SJSA1 (cell line): Measurements from ENCODE around the gene KRT83. TPM values are rescaled to one million over a fixed set of nuclear protein-coding genes. Genes with fewer than 3 reads are reported as not detected.
"Not testable (repeated sequence)": the region's sequence is repeated elsewhere in the genome, so short reads cannot be mapped to it uniquely, and the experiment has no call there.

Experiments used
- DNase-seq, 2 experiments: peaks; one replicate each; pipeline ENCODE4 v3.0.0-alpha.2; 2015 to 2020; ENCODE audit warnings: low spot score in 2 of 2, low read depth in 1 of 2
- H3K27ac ChIP-seq: fragments of 250-450 bp; sonication (Bioruptor Pico); 2 replicates; pipeline ENCODE4 v1.5.1; 2020; ENCODE audit warnings: mild to moderate bottlenecking, moderate library complexity
- H3K27me3 ChIP-seq: fragments of 250-450 bp; sonication (Bioruptor Pico); replicated peaks from 2 replicates; pipeline ENCODE4 v1.5.1; 2020; ENCODE audit warnings: mild to moderate bottlenecking, moderate library complexity
- H3K36me3 ChIP-seq: fragments of 250-450 bp; sonication (Bioruptor Pico); 2 replicates; pipeline ENCODE4 v1.5.1; 2020; ENCODE audit warnings: mild to moderate bottlenecking
- H3K4me1 ChIP-seq: fragments of 250-450 bp; sonication (Bioruptor Pico); replicated peaks from 2 replicates; pipeline ENCODE4 v1.6.1; 2021; ENCODE audit warnings: mild to moderate bottlenecking
- H3K4me3 ChIP-seq: fragments of 250-450 bp; sonication (Bioruptor Pico); 2 replicates; pipeline ENCODE4 v1.5.1; 2020; ENCODE audit warnings: mild to moderate bottlenecking
- H3K9me3 ChIP-seq: fragments of 250-450 bp; sonication (Bioruptor Pico); replicated peaks from 2 replicates; pipeline ENCODE4 v1.5.1; 2020; ENCODE audit warnings: mild to moderate bottlenecking
- total RNA-seq: library from RNA; depleted of rRNA; stranded (reverse); fragments of >200 nt; shearing (Covaris generic); gene quantifications from 2 replicates; pipeline ENCODE4 v1.2.3, GENCODE V29; 2014

The KRT83 gene
- total RNA-seq, 1 experiment from 2014 or later, result not detected

- Histone ChIP-seq H3K36me3 (no peaks in the 10 kb centered on the region), H3K4me3 (no peak overlapping the region), H3K27me3 (no peaks in the 10 kb centered on the region), H3K27ac (no peak overlapping the region), H3K9me3 (no peaks in the 10 kb centered on the region), H3K4me1 (no peaks in the 10 kb centered on the region)
- DNase-seq, result peak in 1 of 2 experiments; percentile 40
Measured at GRCh38 chr12:52317468-52318052, 3.6 kb downstream of the KRT83 start.

GRCh38 chr12:52316701-52317100, 4.5 kb downstream of the KRT83 start:
- no peak for DNase-seq
- H3K27ac ChIP-seq, result no peak overlapping the region
- no peak overlapping the region for H3K4me3 ChIP-seq
- H3K4me1 ChIP-seq, result no peaks in the 10 kb centered on the region
- H3K36me3 ChIP-seq, result no peaks in the 10 kb centered on the region
- no peaks in the 10 kb centered on the region for H3K27me3 ChIP-seq
- H3K9me3 ChIP-seq, result no peaks in the 10 kb centered on the region

DNA sequence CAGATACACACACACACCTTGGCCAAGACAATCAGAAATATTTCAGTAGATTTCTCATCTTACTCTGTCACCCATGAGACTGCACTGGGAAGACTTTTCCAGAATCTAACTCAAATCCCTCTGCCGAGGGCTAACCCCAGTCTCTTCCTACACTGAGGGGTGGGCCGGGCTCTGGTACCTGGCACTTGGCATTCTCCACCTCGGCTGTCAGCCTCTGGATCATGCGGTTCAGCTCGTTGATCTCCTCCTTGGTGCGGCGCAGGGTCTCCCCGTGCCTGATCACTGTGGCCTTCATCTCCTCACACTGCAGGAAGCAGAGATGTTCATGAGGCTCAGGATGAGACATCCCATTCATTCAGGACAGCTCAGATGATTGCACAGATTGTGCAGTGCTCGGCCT, 4.9 kb downstream of the KRT83 start:
- no peaks in the 10 kb centered on the region for H3K4me1 ChIP-seq
- no peak overlapping the region for H3K27ac ChIP-seq
- H3K4me3 ChIP-seq, result no peak overlapping the region
- no peaks in the 10 kb centered on the region for H3K9me3 ChIP-seq
- H3K36me3 ChIP-seq, result no peaks in the 10 kb centered on the region
- no peak for DNase-seq
- no peaks in the 10 kb centered on the region for H3K27me3 ChIP-seq

DNA sequence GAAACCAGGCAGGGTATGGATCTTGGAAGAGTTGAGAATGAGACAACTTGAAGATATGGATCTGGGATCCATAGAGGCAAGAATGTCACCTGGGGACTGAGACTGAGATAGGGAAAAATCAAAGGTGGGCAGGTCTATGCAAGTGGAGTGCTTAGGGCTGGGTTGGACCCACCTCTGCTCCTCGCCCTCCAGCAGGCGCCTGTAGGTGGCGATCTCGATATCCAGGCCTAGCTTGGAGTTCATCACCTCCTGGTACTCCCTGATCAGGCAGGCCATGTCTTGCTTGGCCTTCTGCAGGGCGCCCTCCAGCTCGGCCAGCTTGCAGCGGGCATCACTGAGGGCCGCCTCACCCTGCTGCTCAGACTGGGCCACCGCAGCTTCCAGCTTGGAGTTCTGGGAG, 5.5 kb downstream of the KRT83 start:
- not testable (repeated sequence) for H3K27me3 ChIP-seq

GRCh38 chr12:52314511-52314910, 6.7 kb downstream of the KRT83 start:
- Histone ChIP-seq H3K4me3 (no peak overlapping the region), H3K36me3 (no peaks in the 10 kb centered on the region), H3K4me1 (no peaks in the 10 kb centered on the region), H3K9me3 (no peaks in the 10 kb centered on the region), H3K27me3 (no peaks in the 10 kb centered on the region), H3K27ac (no peak overlapping the region)
- peak in 1 of 2 experiments; percentile 30 for DNase-seq

More for the DNA sequence above, 5.5 kb downstream of the KRT83 start:
- DNase-seq, H3K4me3 ChIP-seq, H3K27ac ChIP-seq, H3K36me3 ChIP-seq, H3K9me3 ChIP-seq, H3K4me1 ChIP-seq: not testable (repeated sequence)

DNA sequence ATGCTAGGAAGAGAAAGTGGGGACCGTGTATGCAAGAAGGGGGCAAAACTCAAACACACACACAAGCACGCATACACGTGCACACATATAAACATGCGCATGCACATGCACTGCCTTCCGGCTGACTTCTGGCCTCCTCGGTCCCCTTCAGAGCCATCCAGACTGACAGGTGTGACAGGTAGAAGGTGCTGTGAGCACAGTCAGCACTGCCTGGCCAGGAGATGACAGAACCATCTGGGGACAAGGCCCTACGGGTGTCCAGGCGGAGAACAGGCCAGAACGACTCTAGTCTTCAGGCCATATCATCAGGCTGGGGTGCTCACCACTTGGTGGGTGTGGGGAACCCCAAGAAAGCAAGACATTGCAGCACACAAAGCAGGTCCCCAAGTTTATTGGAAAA, 7.3 kb downstream of the KRT83 start:
- Histone ChIP-seq H3K4me1 (peaks cover under 1% of the 10 kb centered on the region), H3K27me3 (no peaks in the 10 kb centered on the region), H3K9me3 (no peaks in the 10 kb centered on the region), H3K4me3 (no peak overlapping the region), H3K27ac (no peak overlapping the region), H3K36me3 (no peaks in the 10 kb centered on the region)
- DNase-seq, result peak in 1 of 2 experiments; percentile 30

DNA sequence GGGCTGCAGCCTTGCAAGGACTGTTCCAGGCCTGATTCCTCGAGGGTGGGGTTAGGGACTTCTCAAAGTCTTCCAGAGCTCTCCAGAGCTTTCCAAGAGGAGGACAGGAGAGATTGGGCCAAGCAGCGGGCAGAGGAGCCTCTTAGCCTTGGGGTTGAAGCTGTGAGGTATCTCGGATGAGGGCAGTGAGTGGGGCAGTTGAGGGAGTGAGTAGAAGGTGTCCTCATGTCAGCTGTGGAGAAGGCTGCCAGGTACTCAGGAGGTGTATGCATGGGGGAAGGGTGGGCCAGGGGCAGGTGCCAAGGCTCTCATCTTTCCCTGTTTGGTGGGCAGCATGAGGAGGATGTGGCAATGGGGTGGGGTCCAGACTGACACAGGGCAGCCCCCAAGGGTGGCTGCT, 7.7 kb downstream of the KRT83 start:
- peak in 1 of 2 experiments; percentile 23 for DNase-seq
- H3K4me3 ChIP-seq, result no peak overlapping the region
- peaks cover 5% of the 10 kb centered on the region for H3K4me1 ChIP-seq
- no peaks in the 10 kb centered on the region for H3K27me3 ChIP-seq
- H3K9me3 ChIP-seq, result no peaks in the 10 kb centered on the region
- no peak overlapping the region for H3K27ac ChIP-seq
- H3K36me3 ChIP-seq, result no peaks in the 10 kb centered on the region

DNA sequence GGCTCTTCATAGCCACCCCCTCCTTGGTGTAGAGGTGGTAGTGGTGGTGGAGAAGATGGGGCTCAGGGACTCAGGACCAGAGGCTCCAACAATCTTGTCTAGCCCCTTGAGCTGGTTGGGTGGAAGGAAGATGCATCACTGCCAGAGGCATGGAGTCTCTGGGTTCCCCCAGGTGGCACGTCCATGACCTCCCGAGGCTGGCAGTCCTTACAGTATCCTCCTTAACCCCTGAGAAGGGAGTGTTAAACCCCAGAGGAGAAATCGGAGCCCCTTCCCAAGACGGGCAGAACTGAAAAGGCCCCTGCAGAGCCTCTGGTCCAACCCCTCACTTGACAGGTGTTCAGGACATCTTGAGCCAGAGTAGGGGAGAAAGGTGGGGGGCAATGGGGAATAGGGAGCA, 9.1 kb downstream of the KRT83 start:
- Histone ChIP-seq H3K4me1 (peaks cover 13% of the 10 kb centered on the region), H3K4me3 (no peak overlapping the region), H3K36me3 (no peaks in the 10 kb centered on the region), H3K27me3 (no peaks in the 10 kb centered on the region), H3K9me3 (no peaks in the 10 kb centered on the region), H3K27ac (no peak overlapping the region)
- no peak for DNase-seq

GRCh38 chr12:52311285-52311648, 9.9 kb downstream of the KRT83 start:
- no peak for DNase-seq
- H3K4me1 ChIP-seq, result peaks cover 13% of the 10 kb centered on the region
- no peaks in the 10 kb centered on the region for H3K27me3 ChIP-seq
- H3K36me3 ChIP-seq, result no peaks in the 10 kb centered on the region
- no peak overlapping the region for H3K4me3 ChIP-seq
- no peaks in the 10 kb centered on the region for H3K9me3 ChIP-seq
- no peak overlapping the region for H3K27ac ChIP-seq

DNA sequence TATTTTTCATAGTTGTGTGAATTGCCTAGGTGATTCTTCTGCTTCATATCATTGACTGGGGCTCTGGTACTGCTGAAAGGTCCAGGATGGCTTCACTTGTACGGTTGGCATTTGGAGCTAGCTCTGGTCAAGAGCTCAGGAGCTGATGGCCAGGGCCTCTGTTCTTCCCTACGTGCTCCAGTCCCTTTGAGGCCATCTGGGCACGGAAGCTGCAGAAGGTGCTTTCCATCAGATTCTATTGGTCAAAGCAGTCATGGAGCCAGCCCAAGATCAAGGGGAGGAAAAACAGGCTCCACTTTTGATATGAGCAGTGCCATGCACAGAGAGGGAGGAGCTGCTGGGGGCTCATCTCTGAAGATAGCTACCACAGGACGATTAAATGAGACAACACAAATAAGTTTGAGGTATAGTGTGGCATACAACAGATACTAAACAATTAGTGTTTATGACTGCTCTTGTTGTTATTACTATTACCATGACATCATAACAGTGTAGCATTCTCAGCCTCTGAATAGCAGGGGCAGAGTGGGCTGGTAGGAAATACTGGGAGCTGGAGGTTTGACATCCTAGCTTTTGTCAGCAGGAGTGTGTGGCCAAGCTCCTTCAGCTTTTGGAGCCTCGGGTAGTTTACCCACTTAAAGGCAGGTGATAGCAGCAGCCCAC, 10.4 kb downstream of the KRT83 start:
- Histone ChIP-seq H3K27ac (no peak overlapping the region), H3K27me3 (no peaks in the 10 kb centered on the region), H3K36me3 (no peaks in the 10 kb centered on the region), H3K9me3 (no peaks in the 10 kb centered on the region), H3K4me1 (peaks cover 13% of the 10 kb centered on the region), H3K4me3 (no peak overlapping the region)
- no peak for DNase-seq

- Histone ChIP-seq H3K27ac (no peak overlapping the region), H3K27me3 (no peaks in the 10 kb centered on the region), H3K4me3 (peak overlapping the region; percentile 39), H3K9me3 (no peaks in the 10 kb centered on the region), H3K4me1 (peaks cover 17% of the 10 kb centered on the region), H3K36me3 (no peaks in the 10 kb centered on the region)
- DNase-seq, result no peak
Measured at GRCh38 chr12:52308806-52309425, 12.3 kb downstream of the KRT83 start.

DNA sequence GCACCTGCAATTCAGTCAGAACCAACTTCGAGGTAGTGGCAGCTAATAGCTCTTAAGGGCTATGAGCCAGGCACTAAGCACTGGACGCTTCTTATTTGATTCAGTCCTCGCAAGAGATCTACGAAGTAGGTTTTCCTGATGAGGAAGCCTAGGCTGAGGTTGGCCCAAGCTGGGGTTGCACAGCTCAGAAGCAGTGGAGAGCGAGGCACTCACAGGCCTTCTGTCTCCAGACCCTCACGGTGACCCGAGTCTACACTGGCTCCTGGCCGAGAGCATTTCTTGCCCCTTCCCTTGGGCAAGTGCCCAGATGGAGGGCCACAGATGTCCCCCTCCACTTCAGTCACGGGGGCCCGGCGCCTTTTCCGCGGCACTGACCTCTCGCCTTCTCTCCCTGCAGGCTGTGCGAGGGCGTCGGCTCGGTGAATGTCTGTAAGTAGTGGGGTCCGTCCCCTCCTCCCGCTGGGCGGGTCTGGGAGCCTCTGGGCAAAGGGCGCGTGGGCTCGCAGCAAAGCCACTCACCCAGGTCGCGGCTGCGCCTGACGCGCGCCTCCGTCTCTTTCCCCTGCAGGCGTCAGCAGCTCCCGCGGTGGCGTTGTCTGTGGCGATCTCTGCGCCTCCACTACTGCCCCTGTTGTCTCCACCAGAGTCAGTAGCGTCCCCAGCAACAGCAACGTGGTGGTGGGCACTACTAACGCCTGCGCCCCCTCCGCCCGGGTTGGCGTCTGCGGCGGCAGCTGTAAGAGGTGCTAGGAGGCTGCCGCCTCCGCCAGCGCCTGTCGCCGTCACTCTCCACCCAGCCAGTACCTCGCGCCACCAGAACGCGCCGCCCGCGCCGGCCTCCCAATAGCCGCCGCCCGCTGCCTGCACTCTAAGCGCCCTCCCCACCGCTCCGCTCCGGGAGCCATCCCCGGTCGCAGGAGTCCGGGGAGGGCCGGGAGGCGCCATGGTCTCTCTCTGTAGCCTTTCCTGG, 13.1 kb downstream of the KRT83 start:
- H3K9me3 ChIP-seq, result no peaks in the 10 kb centered on the region
- H3K36me3 ChIP-seq, result no peaks in the 10 kb centered on the region
- H3K27ac ChIP-seq, result no peak overlapping the region
- no peaks in the 10 kb centered on the region for H3K27me3 ChIP-seq
- DNase-seq, result peak; percentile 56 to 61
- peak overlapping the region; percentile 39 for H3K4me3 ChIP-seq
- H3K4me1 ChIP-seq, result peaks cover 17% of the 10 kb centered on the region

DNA sequence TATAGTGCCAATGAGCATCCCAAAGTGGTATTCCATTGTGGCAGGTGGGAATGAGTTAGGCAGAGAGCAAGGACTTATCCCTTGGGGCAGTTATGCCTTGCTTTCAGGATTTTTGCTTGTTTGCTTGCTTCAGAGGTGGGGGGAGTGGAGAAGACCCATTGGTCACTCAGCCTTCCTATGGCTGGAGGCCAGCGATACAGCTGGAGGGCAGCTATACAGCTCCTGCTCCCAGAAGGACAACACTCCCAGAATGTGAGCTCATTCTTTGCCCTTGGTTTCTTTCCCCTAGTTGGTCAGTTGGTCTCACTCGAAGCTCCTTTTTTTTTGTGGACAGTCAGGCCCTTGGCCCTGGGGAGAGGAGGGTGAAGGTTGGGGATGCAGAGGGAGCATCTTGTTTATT, 14.5 kb downstream of the KRT83 start:
- Histone ChIP-seq H3K27me3 (no peaks in the 10 kb centered on the region), H3K4me3 (no peak overlapping the region), H3K9me3 (no peaks in the 10 kb centered on the region), H3K27ac (no peak overlapping the region), H3K36me3 (no peaks in the 10 kb centered on the region), H3K4me1 (peaks cover 17% of the 10 kb centered on the region)
- no peak for DNase-seq
